Loucy (cell line): ENCODE measurements around the gene CYB5B.

Experiments
- H2AFZ ChIP-seq: fragments of 200-600 bp; sonication (generic); 2 replicates; pipeline ENCODE4 v1.6.0; 2016; ENCODE audit warnings: antibody characterized with exemption, mild to moderate bottlenecking, low read length, moderate library complexity
- H3F3A ChIP-seq: fragments of 200-600 bp; 2 replicates; pipeline ENCODE4 v1.6.0; 2016; ENCODE audit warnings: antibody characterized with exemption, low read depth, mild to moderate bottlenecking
- H3K27me3 ChIP-seq: fragments of 200-600 bp; sonication (generic); 2 replicates; pipeline ENCODE4 v1.6.1; 2014; ENCODE audit warnings: low read length, mild to moderate bottlenecking; ENCODE audit not compliant: insufficient read depth, poor library complexity, severe bottlenecking
- H3K36me3 ChIP-seq: fragments of 200-600 bp; sonication (generic); 2 replicates; pipeline ENCODE4 v1.6.1; 2016; ENCODE audit warnings: low read length; ENCODE audit not compliant: insufficient read depth
- H3K4me1 ChIP-seq: fragments of 200-600 bp; sonication (generic); 2 replicates; pipeline ENCODE4 v1.5.1; 2014; ENCODE audit warnings: low read length, mild to moderate bottlenecking; ENCODE audit not compliant: insufficient read depth, poor library complexity, severe bottlenecking
- H3K4me2 ChIP-seq: fragments of 200-600 bp; sonication (generic); 2 replicates; pipeline ENCODE4 v1.6.0; 2014; ENCODE audit warnings: antibody characterized with exemption, low read length, low read depth, mild to moderate bottlenecking; ENCODE audit not compliant: poor library complexity, severe bottlenecking
- H3K4me3 ChIP-seq: fragments of 200-600 bp; sonication (generic); 2 replicates; pipeline ENCODE4 v1.5.1; 2014; ENCODE audit warnings: low read length, mild to moderate bottlenecking, mixed read lengths; ENCODE audit not compliant: poor library complexity, severe bottlenecking
- H3K79me2 ChIP-seq: fragments of 200-600 bp; sonication (generic); 2 replicates; pipeline ENCODE4 v1.6.1; 2014; ENCODE audit warnings: low read length; ENCODE audit not compliant: insufficient read depth
- H3K9ac ChIP-seq: fragments of 200-600 bp; sonication (generic); 2 replicates; pipeline ENCODE4 v1.6.0; 2014; ENCODE audit warnings: mild to moderate bottlenecking, low read depth, low read length, moderate library complexity; ENCODE audit not compliant: poor library complexity, severe bottlenecking
- H3K9me2 ChIP-seq: fragments of 200-600 bp; sonication (generic); replicated peaks from 2 replicates; pipeline ENCODE4 v1.6.1; 2016; ENCODE audit warnings: low read depth, low read length, mixed read lengths
- H3K9me3 ChIP-seq: fragments of 200-600 bp; sonication (generic); 2 replicates; pipeline ENCODE4 v1.6.1; 2014; ENCODE audit warnings: mild to moderate bottlenecking, antibody characterized with exemption, low read length, low read depth; ENCODE audit not compliant: insufficient read depth
- H4K20me1 ChIP-seq: fragments of 200-600 bp; sonication (generic); 2 replicates; pipeline ENCODE4 v1.6.0; 2014; ENCODE audit warnings: antibody characterized with exemption, low read length, mild to moderate bottlenecking; ENCODE audit not compliant: insufficient read depth, poor library complexity, severe bottlenecking
- EZH2phosphoT487 ChIP-seq: fragments of 200-600 bp; IDR thresholded peaks from 2 replicates; pipeline ENCODE4 v1.6.1; 2018; ENCODE audit warnings: antibody characterized with exemption, mild to moderate bottlenecking, moderate library complexity, borderline replicate concordance
- TF ChIP-seq, protein P1 (sequence below): fragments of 200-600 bp; sonication (generic); conservative IDR thresholded peaks from 2 replicates; pipeline ENCODE4 v1.5.1; 2014; ENCODE audit warnings: mild to moderate bottlenecking, antibody characterized with exemption, low read length

The CYB5B gene

GRCh38 chr16:69478685-69479084 lies 54.3 kb downstream of the CYB5B start:
- no peak overlapping the region for H3K9ac ChIP-seq
- TF ChIP-seq, protein P1, sequence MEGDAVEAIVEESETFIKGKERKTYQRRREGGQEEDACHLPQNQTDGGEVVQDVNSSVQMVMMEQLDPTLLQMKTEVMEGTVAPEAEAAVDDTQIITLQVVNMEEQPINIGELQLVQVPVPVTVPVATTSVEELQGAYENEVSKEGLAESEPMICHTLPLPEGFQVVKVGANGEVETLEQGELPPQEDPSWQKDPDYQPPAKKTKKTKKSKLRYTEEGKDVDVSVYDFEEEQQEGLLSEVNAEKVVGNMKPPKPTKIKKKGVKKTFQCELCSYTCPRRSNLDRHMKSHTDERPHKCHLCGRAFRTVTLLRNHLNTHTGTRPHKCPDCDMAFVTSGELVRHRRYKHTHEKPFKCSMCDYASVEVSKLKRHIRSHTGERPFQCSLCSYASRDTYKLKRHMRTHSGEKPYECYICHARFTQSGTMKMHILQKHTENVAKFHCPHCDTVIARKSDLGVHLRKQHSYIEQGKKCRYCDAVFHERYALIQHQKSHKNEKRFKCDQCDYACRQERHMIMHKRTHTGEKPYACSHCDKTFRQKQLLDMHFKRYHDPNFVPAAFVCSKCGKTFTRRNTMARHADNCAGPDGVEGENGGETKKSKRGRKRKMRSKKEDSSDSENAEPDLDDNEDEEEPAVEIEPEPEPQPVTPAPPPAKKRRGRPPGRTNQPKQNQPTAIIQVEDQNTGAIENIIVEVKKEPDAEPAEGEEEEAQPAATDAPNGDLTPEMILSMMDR = no peak
- TF ChIP-seq EZH2phosphoT487 = no peak
- H3K4me1 ChIP-seq = peaks cover 10% of the 10 kb centered on the region
- H3K36me3 ChIP-seq = no peaks in the 10 kb centered on the region
- H3K4me2 ChIP-seq = no peak overlapping the region
- H3F3A ChIP-seq = no peaks in the 10 kb centered on the region
- H3K9me3 ChIP-seq = no peaks in the 10 kb centered on the region
- no peaks in the 10 kb centered on the region for H4K20me1 ChIP-seq
- no peaks in the 10 kb centered on the region for H3K9me2 ChIP-seq
- no peak overlapping the region for H2AFZ ChIP-seq
- H3K27me3 ChIP-seq = no peaks in the 10 kb centered on the region
- no peaks in the 10 kb centered on the region for H3K79me2 ChIP-seq
- no peak overlapping the region for H3K4me3 ChIP-seq

DNA sequence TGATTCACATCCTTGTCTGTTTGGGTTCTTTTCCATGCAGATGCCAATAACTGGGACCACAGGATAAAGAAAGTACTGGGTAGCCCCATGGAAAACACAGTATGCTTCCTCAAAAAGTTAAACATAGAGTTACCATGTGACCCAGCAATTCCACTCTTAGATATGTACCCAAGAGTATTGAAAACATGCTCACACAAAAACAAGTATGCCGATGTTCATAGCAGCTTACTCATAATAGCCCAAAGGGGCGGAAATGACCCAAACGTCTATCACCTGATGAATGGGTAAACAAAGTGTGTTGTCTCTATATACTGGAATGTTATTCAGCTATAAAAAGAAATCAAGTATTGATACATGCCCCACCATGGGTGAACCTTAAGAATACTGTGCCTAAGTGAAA lies 55.4 kb downstream of the CYB5B start:
- H3F3A ChIP-seq = no peaks in the 10 kb centered on the region
- H3K79me2 ChIP-seq = no peaks in the 10 kb centered on the region
- no peaks in the 10 kb centered on the region for H4K20me1 ChIP-seq
- no peak overlapping the region for H2AFZ ChIP-seq
- H3K9me3 ChIP-seq = no peaks in the 10 kb centered on the region
- no peak overlapping the region for H3K4me2 ChIP-seq
- TF ChIP-seq, protein P1 = no peak
- no peak for TF ChIP-seq EZH2phosphoT487
- no peaks in the 10 kb centered on the region for H3K9me2 ChIP-seq
- no peaks in the 10 kb centered on the region for H3K36me3 ChIP-seq
- no peaks in the 10 kb centered on the region for H3K27me3 ChIP-seq
- H3K4me3 ChIP-seq = no peak overlapping the region
- peaks cover 10% of the 10 kb centered on the region for H3K4me1 ChIP-seq
- no peak overlapping the region for H3K9ac ChIP-seq

DNA sequence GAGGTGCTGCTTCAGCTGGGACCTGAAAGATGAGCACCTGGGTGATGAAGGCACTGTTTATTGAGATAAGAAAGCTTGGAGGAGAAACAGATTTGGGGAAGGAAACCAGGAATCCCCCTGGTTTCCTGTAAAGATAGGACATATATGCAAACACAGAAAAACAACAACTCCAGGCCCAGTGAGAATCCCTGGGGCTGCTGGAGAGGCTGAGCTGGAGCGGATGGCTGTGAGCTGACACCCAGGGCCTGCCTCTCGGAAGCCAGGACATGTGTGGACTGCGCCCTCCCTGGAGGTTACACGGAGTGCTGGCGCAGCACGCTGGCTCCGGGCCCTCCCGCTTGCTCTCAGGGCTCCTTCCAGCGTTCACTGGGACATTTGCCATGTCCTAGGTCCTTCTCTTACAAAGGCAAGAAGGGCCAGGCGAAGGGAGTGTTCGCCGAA lies 57.5 kb downstream of the CYB5B start:
- no peak overlapping the region for H2AFZ ChIP-seq
- peaks cover 6% of the 10 kb centered on the region for H3K4me1 ChIP-seq
- H3K27me3 ChIP-seq = no peaks in the 10 kb centered on the region
- H3K9me3 ChIP-seq = no peaks in the 10 kb centered on the region
- no peaks in the 10 kb centered on the region for H3K9me2 ChIP-seq
- TF ChIP-seq EZH2phosphoT487 = no peak
- TF ChIP-seq, protein P1 = no peak
- no peaks in the 10 kb centered on the region for H3K79me2 ChIP-seq
- H4K20me1 ChIP-seq = no peaks in the 10 kb centered on the region
- H3K9ac ChIP-seq = no peak overlapping the region
- no peaks in the 10 kb centered on the region for H3K36me3 ChIP-seq
- H3K4me3 ChIP-seq = no peak overlapping the region
- no peak overlapping the region for H3K4me2 ChIP-seq
- no peaks in the 10 kb centered on the region for H3F3A ChIP-seq
